Measurements from ENCODE around the gene CFAP99.

Gene CFAP99

GRCh38 chr4:2399216-2399615 is 19.5 kb upstream of the CFAP99 start:
- Histone ChIP-seq H3K36me3 (no peaks in the 10 kb centered on the region), H3K9me3 (no peaks in the 10 kb centered on the region), H3K4me3 (no peak overlapping the region), H3K27ac (no peak overlapping the region), H3K27me3 (peaks cover 0 to 16% of the 10 kb centered on the region in 2 donors), H3K4me1 (peaks cover 0 to 19% (median 13%) of the 10 kb centered on the region in 4 donors)
- intact Hi-C loops (cut with DNase I; ENCODE audit: low total_unique reads) = no loop called here
- DNase-seq = peak in 1 of 2 donors; percentile 51
- TF ChIP-seq, protein P1, sequence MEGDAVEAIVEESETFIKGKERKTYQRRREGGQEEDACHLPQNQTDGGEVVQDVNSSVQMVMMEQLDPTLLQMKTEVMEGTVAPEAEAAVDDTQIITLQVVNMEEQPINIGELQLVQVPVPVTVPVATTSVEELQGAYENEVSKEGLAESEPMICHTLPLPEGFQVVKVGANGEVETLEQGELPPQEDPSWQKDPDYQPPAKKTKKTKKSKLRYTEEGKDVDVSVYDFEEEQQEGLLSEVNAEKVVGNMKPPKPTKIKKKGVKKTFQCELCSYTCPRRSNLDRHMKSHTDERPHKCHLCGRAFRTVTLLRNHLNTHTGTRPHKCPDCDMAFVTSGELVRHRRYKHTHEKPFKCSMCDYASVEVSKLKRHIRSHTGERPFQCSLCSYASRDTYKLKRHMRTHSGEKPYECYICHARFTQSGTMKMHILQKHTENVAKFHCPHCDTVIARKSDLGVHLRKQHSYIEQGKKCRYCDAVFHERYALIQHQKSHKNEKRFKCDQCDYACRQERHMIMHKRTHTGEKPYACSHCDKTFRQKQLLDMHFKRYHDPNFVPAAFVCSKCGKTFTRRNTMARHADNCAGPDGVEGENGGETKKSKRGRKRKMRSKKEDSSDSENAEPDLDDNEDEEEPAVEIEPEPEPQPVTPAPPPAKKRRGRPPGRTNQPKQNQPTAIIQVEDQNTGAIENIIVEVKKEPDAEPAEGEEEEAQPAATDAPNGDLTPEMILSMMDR (IDR thresholded peaks at IDR 0.05) = no peak

DNA sequence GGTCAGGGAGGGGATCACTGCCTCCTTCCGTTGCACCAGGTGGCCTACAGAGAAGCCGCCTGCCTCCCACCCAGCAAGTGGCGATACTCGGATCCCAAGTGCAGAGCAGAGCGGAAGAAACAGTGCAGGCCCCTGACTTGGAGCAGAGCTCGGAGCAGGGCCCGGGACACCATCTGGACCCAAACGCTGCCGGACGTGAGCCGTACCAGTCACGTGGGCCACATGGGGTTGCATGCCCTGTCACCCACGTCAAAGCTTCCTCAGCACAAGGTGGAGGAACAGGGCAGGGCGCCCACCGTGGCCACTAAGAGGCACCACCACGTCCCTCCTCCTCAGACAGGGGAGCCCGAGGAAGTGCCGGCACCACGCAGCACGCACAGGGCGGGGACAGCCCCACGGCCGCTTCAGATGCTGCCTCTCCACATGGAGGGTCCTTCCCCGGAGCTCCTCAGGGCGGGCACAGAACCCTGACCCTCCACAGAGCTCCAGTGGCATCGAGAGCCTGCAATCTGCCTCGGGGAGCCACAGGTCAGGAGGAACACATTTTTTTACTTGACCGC is 19.0 kb upstream of the CFAP99 start:
- peaks cover 0 to 19% (median 13%) of the 10 kb centered on the region in 4 donors for H3K4me1 ChIP-seq
- intact Hi-C loops (cut with DNase I; ENCODE audit: low total_unique reads) = no loop called here
- TF ChIP-seq, protein P1 (IDR thresholded peaks at IDR 0.05) = no peak
- no peaks in the 10 kb centered on the region for H3K9me3 ChIP-seq
- no peak overlapping the region for H3K27ac ChIP-seq
- no peaks in the 10 kb centered on the region for H3K36me3 ChIP-seq
- peaks cover 0 to 12% of the 10 kb centered on the region in 2 donors for H3K27me3 ChIP-seq
- DNase-seq = peak in 1 of 2 donors; percentile 49
- H3K4me3 ChIP-seq = no peak overlapping the region

DNA sequence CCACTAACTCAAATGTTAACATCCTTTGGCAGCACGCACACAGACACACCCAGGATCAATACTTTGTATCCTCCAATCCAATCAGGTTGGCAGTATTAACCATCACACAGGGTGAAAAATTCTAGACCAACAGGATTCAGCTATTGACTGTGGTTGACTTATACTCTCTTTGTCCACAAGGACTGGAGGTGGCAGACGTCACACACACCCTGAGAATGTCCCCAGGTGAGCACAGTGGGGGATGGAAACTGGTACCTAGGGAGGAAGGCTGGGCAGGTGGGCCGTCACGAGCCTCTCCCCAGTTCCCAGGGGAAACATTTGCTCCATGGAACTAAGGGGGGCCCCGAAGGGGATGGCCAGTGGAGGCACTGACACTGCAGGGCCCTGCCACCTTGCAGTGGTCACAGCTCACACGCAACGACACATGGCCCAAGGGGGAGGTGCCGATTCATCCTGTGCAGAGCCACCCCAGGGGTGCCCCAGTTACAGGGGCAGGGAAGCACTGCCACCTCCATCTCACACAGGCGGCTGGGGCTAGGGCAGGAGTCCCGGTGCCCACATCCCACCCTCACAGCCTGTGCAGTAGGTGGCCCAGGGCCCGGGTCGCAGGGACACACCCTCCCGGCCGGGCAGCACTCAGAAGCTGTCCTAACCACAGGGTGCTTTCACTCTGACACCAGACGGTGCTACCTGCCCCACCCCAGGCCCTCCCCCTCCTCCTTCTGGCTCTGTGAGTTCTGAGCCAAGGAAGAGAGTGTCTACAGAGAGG is 17.7 kb upstream of the CFAP99 start:
- H3K27me3 ChIP-seq = peaks cover 0 to 8% of the 10 kb centered on the region in 2 donors
- peak in 1 of 2 donors; percentile 57 for DNase-seq
- H3K27ac ChIP-seq = no peak overlapping the region
- TF ChIP-seq, protein P1 (IDR thresholded peaks at IDR 0.05) = no peak
- no peaks in the 10 kb centered on the region for H3K9me3 ChIP-seq
- H3K4me1 ChIP-seq = peaks cover 0 to 19% (median 13%) of the 10 kb centered on the region in 4 donors
- intact Hi-C loops (cut with DNase I; ENCODE audit: low total_unique reads) = no loop called here
- no peaks in the 10 kb centered on the region for H3K36me3 ChIP-seq
- no peak overlapping the region for H3K4me3 ChIP-seq

GRCh38 chr4:2401610-2401983 is 17.2 kb upstream of the CFAP99 start:
- Histone ChIP-seq H3K27ac (no peak overlapping the region), H3K4me3 (peak overlapping the region in 1 of 2 donors; percentile 37), H3K27me3 (peaks cover 0 to 8% of the 10 kb centered on the region in 2 donors), H3K9me3 (no peaks in the 10 kb centered on the region), H3K4me1 (peaks cover 0 to 19% (median 13%) of the 10 kb centered on the region in 4 donors), H3K36me3 (no peaks in the 10 kb centered on the region)
- TF ChIP-seq, protein P1 (IDR thresholded peaks at IDR 0.05) = no peak
- peak in 1 of 2 donors; percentile 49 for DNase-seq
- intact Hi-C loops (cut with DNase I; ENCODE audit: low total_unique reads) = no loop called here

DNA sequence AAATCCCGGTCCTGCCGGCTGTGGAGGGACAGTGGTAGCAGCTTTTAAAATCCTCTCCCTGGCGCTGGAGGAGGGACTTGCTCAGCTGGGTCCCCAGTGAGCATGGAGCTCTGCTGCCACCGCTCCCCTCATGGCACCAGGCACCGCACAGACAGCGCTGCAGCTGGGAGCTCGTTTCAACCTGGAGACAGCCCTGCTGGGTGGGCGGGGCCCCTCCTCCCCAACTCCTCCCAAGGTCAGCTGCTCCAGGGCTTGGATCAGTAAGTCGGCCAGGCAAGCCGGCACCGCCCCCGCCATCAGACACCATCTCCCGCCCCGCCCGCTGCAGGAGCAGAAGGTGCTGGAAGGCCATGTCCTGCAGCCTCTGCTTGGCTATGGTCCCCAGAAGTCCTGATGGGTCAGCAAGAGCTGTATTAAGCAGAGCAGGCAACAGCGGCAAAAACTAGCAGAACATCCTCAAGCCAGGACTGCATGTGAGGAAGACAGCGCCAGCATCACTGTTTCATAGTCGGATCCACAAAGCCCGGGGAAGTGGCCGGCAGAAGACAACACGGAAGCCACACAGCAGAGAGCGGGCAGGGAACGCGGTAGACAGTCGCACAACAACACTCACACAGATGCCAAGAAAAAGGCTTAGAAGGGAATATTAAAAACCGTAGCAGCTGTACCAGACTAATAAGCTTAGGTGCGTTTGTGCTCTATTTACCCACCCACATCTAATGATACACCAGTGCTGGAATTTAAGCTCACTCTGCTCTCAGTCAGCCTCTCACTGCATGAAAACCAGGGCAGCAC is 16.5 kb upstream of the CFAP99 start:
- H3K27me3 ChIP-seq = peaks cover 0 to 4% of the 10 kb centered on the region in 2 donors
- peaks cover 0 to 19% (median 13%) of the 10 kb centered on the region in 4 donors for H3K4me1 ChIP-seq
- peak in 1 of 2 donors; percentile 64 for DNase-seq
- no peak overlapping the region for H3K27ac ChIP-seq
- TF ChIP-seq, protein P1 (IDR thresholded peaks at IDR 0.05) = no peak
- peak overlapping the region in 1 of 2 donors; percentile 37 for H3K4me3 ChIP-seq
- no peaks in the 10 kb centered on the region for H3K9me3 ChIP-seq
- H3K36me3 ChIP-seq = no peaks in the 10 kb centered on the region
- intact Hi-C loops (cut with DNase I; ENCODE audit: low total_unique reads) = no loop called here
